H9 (cell line): ENCODE measurements around the gene ZFP91. TPM values are rescaled to one million over a fixed set of nuclear protein-coding genes. Genes with fewer than 3 reads are reported as not detected.

Source experiments
- DNase-seq: peaks from one replicate; pipeline ENCODE4 v3.0.0-alpha.2; 2017
- H2AFZ ChIP-seq: one replicate; pipeline ENCODE4 v1.6.1; 2013; ENCODE audit warnings: mild to moderate bottlenecking, low read length, control low read depth, moderate library complexity
- H2AK5ac ChIP-seq: 2 replicates; pipeline ENCODE4 v1.6.1; 2013; ENCODE audit warnings: low read length, control low read depth, mixed read lengths; ENCODE audit not compliant: insufficient read length
- H2BK120ac ChIP-seq: one replicate; pipeline ENCODE4 v1.6.1; 2013; ENCODE audit warnings: low read depth, mild to moderate bottlenecking, low read length, control low read depth, inconsistent platforms; ENCODE audit not compliant: poor library complexity, severe bottlenecking
- H2BK12ac ChIP-seq: 2 replicates; pipeline ENCODE4 v1.6.1; 2013; ENCODE audit warnings: low read length, control low read depth, mixed read lengths, low read depth; ENCODE audit not compliant: insufficient read length
- H2BK15ac ChIP-seq: 2 replicates; pipeline ENCODE4 v1.6.1; 2013; ENCODE audit warnings: low read depth, low read length, control low read depth
- H2BK20ac ChIP-seq: one replicate; pipeline ENCODE4 v1.6.1; 2013; ENCODE audit warnings: low read depth, mild to moderate bottlenecking, low read length, control low read depth, inconsistent platforms; ENCODE audit not compliant: poor library complexity, severe bottlenecking
- H2BK5ac ChIP-seq: 2 replicates; pipeline ENCODE4 v1.6.1; 2013; ENCODE audit warnings: low read length, control low read depth, mixed read lengths; ENCODE audit not compliant: insufficient read length
- H3K14ac ChIP-seq: 2 replicates; pipeline ENCODE4 v1.6.1; 2013; ENCODE audit warnings: low read length, control low read depth; ENCODE audit not compliant: insufficient read depth
- H3K18ac ChIP-seq: 2 replicates; pipeline ENCODE4 v1.6.1; 2013; ENCODE audit warnings: low read depth, mild to moderate bottlenecking, mixed read lengths, low read length, control low read depth; ENCODE audit not compliant: insufficient read length
- H3K23ac ChIP-seq: 2 replicates; pipeline ENCODE4 v1.6.1; 2013; ENCODE audit warnings: low read length, control low read depth, mixed read lengths, low read depth; ENCODE audit not compliant: insufficient read length
- H3K23me2 ChIP-seq: 2 replicates; pipeline ENCODE4 v1.6.1; 2013; ENCODE audit warnings: low read depth, mild to moderate bottlenecking, mixed read lengths, low read length, control low read depth; ENCODE audit not compliant: insufficient read length, poor library complexity, severe bottlenecking
- H3K27ac ChIP-seq: 2 replicates; pipeline ENCODE4 v1.5.1; 2013; ENCODE audit warnings: low read length, control low read depth, mixed read lengths, low read depth; ENCODE audit not compliant: insufficient read length
- H3K27me3 ChIP-seq: 2 replicates; pipeline ENCODE4 v1.6.1; 2013; ENCODE audit warnings: low read length, control low read depth, inconsistent platforms; ENCODE audit not compliant: insufficient read depth
- H3K4ac ChIP-seq: 2 replicates; pipeline ENCODE4 v1.6.1; 2013; ENCODE audit warnings: low read depth, mild to moderate bottlenecking, control low read depth, inconsistent platforms, low read length, moderate library complexity
- H3K4me1 ChIP-seq: 2 replicates; pipeline ENCODE4 v1.6.1; 2013; ENCODE audit warnings: low read length, control low read depth, inconsistent platforms; ENCODE audit not compliant: insufficient read depth
- H3K4me2 ChIP-seq: 2 replicates; pipeline ENCODE4 v1.6.1; 2013; ENCODE audit warnings: low read length, control low read depth, mixed read lengths; ENCODE audit not compliant: insufficient read length, insufficient read depth
- H3K56ac ChIP-seq: 2 replicates; pipeline ENCODE4 v1.6.1; 2013; ENCODE audit warnings: low read depth, mild to moderate bottlenecking, mixed read lengths, low read length, control low read depth; ENCODE audit not compliant: insufficient read length
- H3K79me1 ChIP-seq: 2 replicates; pipeline ENCODE4 v1.6.1; 2013; ENCODE audit warnings: low read depth, mild to moderate bottlenecking, moderate library complexity, low read length, control low read depth, inconsistent platforms; ENCODE audit not compliant: insufficient read depth, poor library complexity, severe bottlenecking
- H3K79me2 ChIP-seq: 2 replicates; pipeline ENCODE4 v1.6.1; 2013; ENCODE audit warnings: low read length, control low read depth, inconsistent platforms; ENCODE audit not compliant: insufficient read depth
- H3K9ac ChIP-seq: 2 replicates; pipeline ENCODE4 v1.6.1; 2013; ENCODE audit warnings: low read length, control low read depth, mixed read lengths; ENCODE audit not compliant: insufficient read length; ENCODE audit errors: extremely low read depth
- H3K9me3 ChIP-seq: one replicate; pipeline ENCODE4 v1.6.1; 2013; ENCODE audit warnings: low read depth, low read length, inconsistent platforms; ENCODE audit not compliant: control insufficient read depth
- H3T11ph ChIP-seq: one replicate; pipeline ENCODE4 v1.6.1; 2013; ENCODE audit warnings: mild to moderate bottlenecking, low read length, control low read depth, inconsistent platforms
- H4K20me1 ChIP-seq: one replicate; pipeline ENCODE4 v1.6.1; 2013; ENCODE audit not compliant: control insufficient read depth, insufficient read length, insufficient read depth
- H4K5ac ChIP-seq: 2 replicates; pipeline ENCODE4 v1.6.1; 2013; ENCODE audit warnings: low read depth, mild to moderate bottlenecking, mixed read lengths, low read length, control low read depth; ENCODE audit not compliant: insufficient read length
- H4K8ac ChIP-seq: replicated peaks from 2 replicates; pipeline ENCODE4 v1.6.1; 2013; ENCODE audit warnings: low read length, control low read depth, mixed read lengths, low read depth; ENCODE audit not compliant: insufficient read length
- H4K91ac ChIP-seq: 2 replicates; pipeline ENCODE4 v1.6.1; 2013; ENCODE audit warnings: low read depth, mild to moderate bottlenecking, moderate library complexity, mixed read lengths, low read length, control low read depth; ENCODE audit not compliant: insufficient read length
- H3K27ac Mint-ChIP-seq, 3 experiments: 2 replicates in 2 of 3; 3 replicates in 1 of 3; pipeline ENCODE4 v1.8.0; 2020 to 2021; ENCODE audit warnings: mixed read lengths in 3 of 3, mild to moderate bottlenecking in 1 of 3, moderate library complexity in 1 of 3
- H3K27me3 Mint-ChIP-seq: 2 replicates; pipeline ENCODE4 v1.8.0; 2021; ENCODE audit warnings: low read depth, mild to moderate bottlenecking, moderate library complexity, mixed read lengths
- H3K36me3 Mint-ChIP-seq, 3 experiments: 2 replicates in 2 of 3; 3 replicates in 1 of 3; pipeline ENCODE4 v1.8.0; 2020 to 2021; ENCODE audit warnings: low read depth in 3 of 3, mixed read lengths in 3 of 3; ENCODE audit not compliant: insufficient read depth in 1 of 3
- H3K4me1 Mint-ChIP-seq, 2 experiments: 2 replicates each; pipeline ENCODE4 v1.8.0; 2020; ENCODE audit warnings: mixed read lengths in 2 of 2
- H3K4me3 Mint-ChIP-seq, 2 experiments: 2 replicates in 1 of 2; 3 replicates in 1 of 2; pipeline ENCODE4 v1.8.0; 2020 to 2021; ENCODE audit warnings: mild to moderate bottlenecking in 2 of 2, mixed read lengths in 2 of 2, moderate library complexity in 1 of 2
- H3K9me3 Mint-ChIP-seq, 2 experiments: 2 replicates in 1 of 2; 3 replicates in 1 of 2; pipeline ENCODE4 v1.8.0; 2020; ENCODE audit warnings: mild to moderate bottlenecking in 2 of 2, mixed read lengths in 2 of 2, moderate library complexity in 1 of 2
- CTCF ChIP-seq: fragments of 200-600 bp; sonication (generic); conservative IDR thresholded peaks from 3 replicates; pipeline ENCODE4 v1.8.0; 2021; ENCODE audit warnings: antibody characterized with exemption, mild to moderate bottlenecking
- WGBS: extraction: QIAGEN DNeasy Blood & Tissue Kit; methylation state at CpG from one replicate; pipeline ENCODE4 v1.1.7; 2013; ENCODE audit warnings: missing lambda C conversion rate, low lambda C conversion rate, mixed read lengths; ENCODE audit not compliant: insufficient read length; ENCODE audit errors: extremely low coverage; 5-methylcytosine and 5-hydroxymethylcytosine counted together
- total RNA-seq: library from RNA; stranded (reverse); gene quantifications from 2 replicates; pipeline ENCODE4 v1.2.1, GENCODE V29; 2021

ZFP91 gene
- total RNA-seq, 1 experiment from 2014 or later: 32.9 TPM

GRCh38 chr11:58654079-58654907 lies 75.4 kb downstream of the ZFP91 start:
- TF ChIP-seq CTCF: peak; percentile 91
- Histone ChIP-seq H3K18ac (no peak overlapping the region), H2AFZ (no peak overlapping the region), H3K27me3 (no peaks in the 10 kb centered on the region), H3K56ac (no peak overlapping the region), H2BK12ac (no peak overlapping the region), H3K4ac (no peak overlapping the region), H4K20me1 (no peaks in the 10 kb centered on the region), H4K5ac (no peak overlapping the region), H3K27ac (no peak overlapping the region), H3K14ac (no peak overlapping the region), H3K9ac (no peak overlapping the region), H3K79me2 (no peaks in the 10 kb centered on the region), H3K9me3 (no peaks in the 10 kb centered on the region), H4K8ac (no peak overlapping the region), H4K91ac (no peak overlapping the region), H2BK5ac (no peak overlapping the region), H2BK120ac (no peak overlapping the region), H3K4me2 (no peak overlapping the region), H2BK20ac (no peak overlapping the region), H2AK5ac (no peak overlapping the region), H3K23ac (no peak overlapping the region), H3K79me1 (no peaks in the 10 kb centered on the region), H3K4me1 (no peaks in the 10 kb centered on the region), H3K23me2 (no peaks in the 10 kb centered on the region), H2BK15ac (no peak overlapping the region), H3T11ph (no peak overlapping the region)
- H3K27me3 Mint-ChIP-seq: peaks cover 4% of the 10 kb centered on the region
- no peaks in the 10 kb centered on the region for H3K36me3 Mint-ChIP-seq
- H3K4me1 Mint-ChIP-seq: peaks cover 23 to 34% of the 10 kb centered on the region in 2 experiments
- no peak overlapping the region for H3K4me3 Mint-ChIP-seq
- peak; percentile 86 for DNase-seq
- no CpG with 5 or more reads among the region's 12 CpGs for WGBS
- H3K27ac Mint-ChIP-seq: no peak overlapping the region; a peak in 1 of 7 replicates
- peaks cover 6 to 8% of the 10 kb centered on the region in 2 experiments for H3K9me3 Mint-ChIP-seq
